Measurements from ENCODE around the gene IMPA2.

GRCh38 chr18:11944252-11944651 is 37.1 kb upstream of the IMPA2 start:
- TF ChIP-seq CTCF (IDR thresholded peaks at IDR 0.05) (no peak), EP300 (IDR thresholded peaks at IDR 0.05; ENCODE audit: low read depth) (no peak)
